ENCODE measurements around the gene NUBPL. TPM values are rescaled to one million over a fixed set of nuclear protein-coding genes. Genes with fewer than 3 reads are reported as not detected.
"Not testable (repeated sequence)": the region's sequence is repeated elsewhere in the genome, so short reads cannot be mapped to it uniquely, and the experiment has no call there.

Gene NUBPL
- polyA plus RNA-seq, 4 donors: 1.1 to 12.2 (median 4.6) TPM

DNA sequence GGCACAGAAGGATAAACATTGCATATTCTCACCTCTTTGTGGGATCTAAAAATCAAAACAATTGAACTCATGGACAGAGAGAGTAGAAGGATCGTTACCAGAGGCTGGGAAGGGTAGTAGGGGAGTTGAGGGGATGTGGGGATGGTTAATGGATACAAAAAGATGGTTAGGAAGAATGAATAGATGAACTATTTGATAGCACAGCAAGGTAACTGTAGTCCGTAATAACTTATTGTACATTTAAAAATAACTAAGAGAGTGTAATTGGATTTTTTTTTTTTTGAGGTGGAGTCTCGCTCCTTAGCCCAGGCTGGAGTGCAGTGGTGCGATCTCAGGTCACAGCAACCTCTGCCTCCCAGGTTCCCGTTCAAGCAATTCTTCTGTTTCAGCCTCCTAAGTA, 52.0 kb downstream of the NUBPL start:
- FAIRE-seq: no peak

GRCh38 chr14:31618884-31619283, 57.7 kb downstream of the NUBPL start:
- H3K4me1 ChIP-seq (ENCODE audit: control insufficient read depth in 3 of 3, insufficient read depth in 2 of 3, low read depth in 1 of 3, low read length in 2 of 3); H3K4me3 ChIP-seq (ENCODE audit: low read depth in 1 of 3, low read length in 3 of 3); H3K27ac ChIP-seq (ENCODE audit: low read depth in 1 of 3, low read length in 2 of 3); FAIRE-seq; DNase-seq; H3K27me3 ChIP-seq (ENCODE audit: control insufficient read depth in 3 of 3, insufficient read depth in 3 of 3, low read length in 3 of 3): not testable (repeated sequence)
- Histone ChIP-seq H3K36me3 (ENCODE audit: control insufficient read depth in 3 of 3, insufficient read depth in 2 of 3, low read depth in 1 of 3, low read length in 3 of 3) (peaks cover 0 to 19% (median 0%) of the 10 kb centered on the region in 3 donors), H3K9me3 (ENCODE audit: control insufficient read depth in 2 of 2, insufficient read depth in 1 of 2, low read depth in 1 of 2, low read length in 1 of 2) (peaks cover 0 to 32% of the 10 kb centered on the region in 2 donors)
- 86 to 90% (median 89%) methylated on average over 2 of the region's 2 CpGs for WGBS, 3 donors

More for the DNA sequence above, 52.0 kb downstream of the NUBPL start:
- 94 to 95% (median 94%) methylated on average over 5 of the region's 5 CpGs for WGBS, 3 donors
- Histone ChIP-seq H3K9me3 (ENCODE audit: control insufficient read depth in 2 of 2, insufficient read depth in 1 of 2, low read depth in 1 of 2, low read length in 1 of 2) (peaks cover 0 to 6% of the 10 kb centered on the region in 2 donors), H3K4me1 (ENCODE audit: control insufficient read depth in 3 of 3, insufficient read depth in 2 of 3, low read depth in 1 of 3, low read length in 2 of 3) (no peaks in the 10 kb centered on the region), H3K36me3 (ENCODE audit: control insufficient read depth in 3 of 3, insufficient read depth in 2 of 3, low read depth in 1 of 3, low read length in 3 of 3) (no peaks in the 10 kb centered on the region), H3K4me3 (ENCODE audit: low read depth in 1 of 3, low read length in 3 of 3) (no peak overlapping the region), H3K27me3 (ENCODE audit: control insufficient read depth in 3 of 3, insufficient read depth in 3 of 3, low read length in 3 of 3) (no peaks in the 10 kb centered on the region), H3K27ac (ENCODE audit: low read depth in 1 of 3, low read length in 2 of 3) (no peak overlapping the region)
- DNase-seq: no peak

DNA sequence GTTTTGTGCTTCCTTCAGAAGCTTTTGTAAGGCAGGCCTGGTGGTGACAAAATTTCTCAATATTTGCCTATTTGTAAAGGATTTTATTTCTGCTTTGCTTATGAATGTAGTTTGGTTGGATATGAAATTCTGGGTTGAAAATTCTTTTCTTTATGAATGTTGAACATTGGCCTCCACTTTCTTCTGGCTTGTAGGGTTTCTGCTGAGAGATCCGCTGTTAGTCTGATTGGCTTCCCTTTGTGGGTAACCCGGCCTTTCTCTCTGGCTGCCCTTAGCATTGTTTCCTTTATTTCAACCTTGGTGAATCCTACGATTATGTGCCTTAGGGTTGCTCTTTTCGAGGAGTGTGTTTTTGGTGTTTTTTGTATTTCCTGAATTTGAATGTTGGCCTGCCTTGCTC, 58.2 kb downstream of the NUBPL start:
- Histone ChIP-seq H3K27ac (ENCODE audit: low read depth in 1 of 3, low read length in 2 of 3) (no peak overlapping the region), H3K4me1 (ENCODE audit: control insufficient read depth in 3 of 3, insufficient read depth in 2 of 3, low read depth in 1 of 3, low read length in 2 of 3) (no peaks in the 10 kb centered on the region), H3K9me3 (ENCODE audit: control insufficient read depth in 2 of 2, insufficient read depth in 1 of 2, low read depth in 1 of 2, low read length in 1 of 2) (peaks cover 0 to 32% of the 10 kb centered on the region in 2 donors), H3K36me3 (ENCODE audit: control insufficient read depth in 3 of 3, insufficient read depth in 2 of 3, low read depth in 1 of 3, low read length in 3 of 3) (peaks cover 0 to 19% (median 0%) of the 10 kb centered on the region in 3 donors), H3K4me3 (ENCODE audit: low read depth in 1 of 3, low read length in 3 of 3) (no peak overlapping the region), H3K27me3 (ENCODE audit: control insufficient read depth in 3 of 3, insufficient read depth in 3 of 3, low read length in 3 of 3) (no peaks in the 10 kb centered on the region)
- FAIRE-seq (no peak), DNase-seq (no peak)
- WGBS, 3 donors: 96 to 98% (median 97%) methylated on average over 4 of the region's 4 CpGs

DNA sequence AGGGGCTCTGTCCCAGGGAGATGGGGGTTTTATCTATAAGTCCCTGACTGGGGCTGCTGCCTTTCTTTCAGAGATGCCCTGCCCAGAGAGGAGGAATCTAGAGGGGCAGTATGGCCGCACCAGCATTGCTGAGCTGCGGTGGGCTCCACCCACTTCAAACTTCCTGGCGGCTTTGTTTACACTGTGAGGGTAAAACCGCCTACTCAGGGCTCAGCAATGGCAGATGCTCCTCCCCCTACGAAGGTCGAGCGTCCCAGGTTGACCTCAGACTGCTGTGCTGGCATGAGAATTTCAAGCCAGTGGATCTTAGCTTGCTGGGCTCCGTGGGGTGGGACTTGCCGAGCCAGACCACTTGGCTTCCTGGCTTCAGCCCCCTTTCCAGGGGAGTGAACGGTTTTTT, 59.7 kb downstream of the NUBPL start:
- H3K36me3 ChIP-seq (ENCODE audit: control insufficient read depth in 3 of 3, insufficient read depth in 2 of 3, low read depth in 1 of 3, low read length in 3 of 3): peaks cover 0 to 19% (median 0%) of the 10 kb centered on the region in 3 donors

DNA sequence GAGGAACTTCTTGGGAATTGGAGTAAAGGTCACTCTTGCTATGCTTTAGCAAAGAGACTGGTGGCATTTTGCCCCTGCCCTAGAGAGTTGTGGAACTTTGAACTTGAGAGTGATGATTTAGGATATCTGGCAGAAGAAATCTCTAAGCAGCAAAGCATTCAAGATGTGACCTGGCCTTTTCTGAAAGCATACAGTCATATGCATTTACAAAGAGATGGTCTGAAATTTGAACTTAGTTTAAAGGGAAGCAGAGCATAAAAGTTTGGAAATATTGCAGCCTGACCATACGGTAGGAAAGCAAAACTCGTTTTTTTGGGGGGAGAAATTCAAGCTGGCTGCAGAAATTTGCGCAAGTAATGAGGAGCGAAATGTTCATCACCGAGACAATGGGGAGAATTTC, 60.9 kb downstream of the NUBPL start:
- H3K9me3 ChIP-seq (ENCODE audit: control insufficient read depth in 2 of 2, insufficient read depth in 1 of 2, low read depth in 1 of 2, low read length in 1 of 2): peaks cover 0 to 29% of the 10 kb centered on the region in 2 donors
- FAIRE-seq (no peak), DNase-seq (no peak)
- no peak overlapping the region for H3K4me3 ChIP-seq (ENCODE audit: low read depth in 1 of 3, low read length in 3 of 3)
- WGBS, 3 donors: 96 to 97% (median 97%) methylated on average over 5 of the region's 5 CpGs
- no peaks in the 10 kb centered on the region for H3K4me1 ChIP-seq (ENCODE audit: control insufficient read depth in 3 of 3, insufficient read depth in 2 of 3, low read depth in 1 of 3, low read length in 2 of 3)
- no peak overlapping the region for H3K27ac ChIP-seq (ENCODE audit: low read depth in 1 of 3, low read length in 2 of 3)
- H3K27me3 ChIP-seq (ENCODE audit: control insufficient read depth in 3 of 3, insufficient read depth in 3 of 3, low read length in 3 of 3): no peaks in the 10 kb centered on the region
- peaks cover 0 to 19% (median 0%) of the 10 kb centered on the region in 3 donors for H3K36me3 ChIP-seq (ENCODE audit: control insufficient read depth in 3 of 3, insufficient read depth in 2 of 3, low read depth in 1 of 3, low read length in 3 of 3)

More for the DNA sequence above, 59.7 kb downstream of the NUBPL start:
- not testable (repeated sequence) for H3K27me3 ChIP-seq (ENCODE audit: control insufficient read depth in 3 of 3, insufficient read depth in 3 of 3, low read length in 3 of 3); H3K4me3 ChIP-seq (ENCODE audit: low read depth in 1 of 3, low read length in 3 of 3); H3K4me1 ChIP-seq (ENCODE audit: control insufficient read depth in 3 of 3, insufficient read depth in 2 of 3, low read depth in 1 of 3, low read length in 2 of 3); DNase-seq; H3K27ac ChIP-seq (ENCODE audit: low read depth in 1 of 3, low read length in 2 of 3); FAIRE-seq
- WGBS, 3 donors: 94 to 99% (median 96%) methylated on average over 10 of the region's 10 CpGs
- peaks cover 0 to 29% of the 10 kb centered on the region in 2 donors for H3K9me3 ChIP-seq (ENCODE audit: control insufficient read depth in 2 of 2, insufficient read depth in 1 of 2, low read depth in 1 of 2, low read length in 1 of 2)

GRCh38 chr14:31652900-31653299, 91.7 kb downstream of the NUBPL start:
- H3K4me1 ChIP-seq (ENCODE audit: control insufficient read depth in 3 of 3, insufficient read depth in 2 of 3, low read depth in 1 of 3, low read length in 2 of 3); FAIRE-seq; DNase-seq; H3K27me3 ChIP-seq (ENCODE audit: control insufficient read depth in 3 of 3, insufficient read depth in 3 of 3, low read length in 3 of 3); H3K27ac ChIP-seq (ENCODE audit: low read depth in 1 of 3, low read length in 2 of 3); H3K4me3 ChIP-seq (ENCODE audit: low read depth in 1 of 3, low read length in 3 of 3); H3K36me3 ChIP-seq (ENCODE audit: control insufficient read depth in 3 of 3, insufficient read depth in 2 of 3, low read depth in 1 of 3, low read length in 3 of 3): not testable (repeated sequence)
- 93 to 96% (median 95%) methylated on average over 5 of the region's 5 CpGs for WGBS, 3 donors
- H3K9me3 ChIP-seq (ENCODE audit: control insufficient read depth in 2 of 2, insufficient read depth in 1 of 2, low read depth in 1 of 2, low read length in 1 of 2): peaks cover 0 to 17% of the 10 kb centered on the region in 2 donors

DNA sequence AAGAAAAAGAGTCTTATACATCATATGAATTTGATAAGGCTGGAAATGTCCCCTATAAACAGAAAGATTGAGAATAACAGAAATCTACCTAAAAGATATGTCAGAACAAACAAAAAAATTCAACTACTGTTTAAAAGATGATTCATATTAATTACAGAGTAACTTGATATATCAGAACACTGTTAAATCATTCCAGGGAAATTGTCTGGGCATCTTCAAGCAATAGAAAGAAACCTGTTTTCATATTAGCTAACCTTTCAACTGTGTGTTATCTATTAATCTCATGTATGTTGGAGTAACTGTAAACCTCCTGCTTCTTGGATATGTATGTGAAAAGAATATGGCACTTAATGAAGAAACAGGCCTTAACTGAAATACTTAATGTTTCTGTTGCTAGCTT, 96.7 kb downstream of the NUBPL start:
- DNase-seq: no peak
- Histone ChIP-seq H3K27ac (ENCODE audit: low read depth in 1 of 3, low read length in 2 of 3) (no peak overlapping the region), H3K4me3 (ENCODE audit: low read depth in 1 of 3, low read length in 3 of 3) (no peak overlapping the region), H3K36me3 (ENCODE audit: control insufficient read depth in 3 of 3, insufficient read depth in 2 of 3, low read depth in 1 of 3, low read length in 3 of 3) (no peaks in the 10 kb centered on the region), H3K27me3 (ENCODE audit: control insufficient read depth in 3 of 3, insufficient read depth in 3 of 3, low read length in 3 of 3) (no peaks in the 10 kb centered on the region), H3K4me1 (ENCODE audit: control insufficient read depth in 3 of 3, insufficient read depth in 2 of 3, low read depth in 1 of 3, low read length in 2 of 3) (no peaks in the 10 kb centered on the region), H3K9me3 (ENCODE audit: control insufficient read depth in 2 of 2, insufficient read depth in 1 of 2, low read depth in 1 of 2, low read length in 1 of 2) (peaks cover 0 to 3% of the 10 kb centered on the region in 2 donors)
- FAIRE-seq: no peak

GRCh38 chr14:31659278-31659677, 98.1 kb downstream of the NUBPL start:
- no peaks in the 10 kb centered on the region for H3K9me3 ChIP-seq (ENCODE audit: control insufficient read depth in 2 of 2, insufficient read depth in 1 of 2, low read depth in 1 of 2, low read length in 1 of 2)
- H3K4me1 ChIP-seq (ENCODE audit: control insufficient read depth in 3 of 3, insufficient read depth in 2 of 3, low read depth in 1 of 3, low read length in 2 of 3): no peaks in the 10 kb centered on the region
- H3K27ac ChIP-seq (ENCODE audit: low read depth in 1 of 3, low read length in 2 of 3): no peak overlapping the region
- no peaks in the 10 kb centered on the region for H3K27me3 ChIP-seq (ENCODE audit: control insufficient read depth in 3 of 3, insufficient read depth in 3 of 3, low read length in 3 of 3)
- FAIRE-seq: no peak
- 76 to 89% (median 88%) methylated on average over 1 of the region's 1 CpG for WGBS, 3 donors
- H3K36me3 ChIP-seq (ENCODE audit: control insufficient read depth in 3 of 3, insufficient read depth in 2 of 3, low read depth in 1 of 3, low read length in 3 of 3): no peaks in the 10 kb centered on the region
- no peak overlapping the region for H3K4me3 ChIP-seq (ENCODE audit: low read depth in 1 of 3, low read length in 3 of 3)
- DNase-seq: no peak

DNA sequence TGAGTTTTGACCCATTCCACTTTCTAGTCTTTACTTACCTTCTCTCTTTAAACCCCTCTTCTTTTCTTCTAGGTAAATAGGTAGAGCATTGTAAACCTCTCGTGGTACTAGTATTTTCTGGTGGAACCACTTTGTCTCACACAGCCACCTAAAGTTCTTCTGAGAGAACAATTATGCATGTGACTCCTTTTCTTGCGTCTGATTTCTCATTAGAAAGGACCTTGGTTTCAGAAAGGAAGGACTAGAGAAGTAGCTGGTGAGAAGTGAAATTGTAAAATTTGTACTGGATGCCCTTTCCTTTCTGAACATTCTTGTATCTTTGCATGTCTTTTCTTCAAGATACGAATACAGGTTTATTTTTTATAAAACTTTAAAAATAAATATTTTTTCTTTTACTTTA, 99.0 kb downstream of the NUBPL start:
- 86 to 93% (median 91%) methylated on average over 3 of the region's 3 CpGs for WGBS, 3 donors
- Histone ChIP-seq H3K27me3 (ENCODE audit: control insufficient read depth in 3 of 3, insufficient read depth in 3 of 3, low read length in 3 of 3) (no peaks in the 10 kb centered on the region), H3K4me1 (ENCODE audit: control insufficient read depth in 3 of 3, insufficient read depth in 2 of 3, low read depth in 1 of 3, low read length in 2 of 3) (no peaks in the 10 kb centered on the region), H3K36me3 (ENCODE audit: control insufficient read depth in 3 of 3, insufficient read depth in 2 of 3, low read depth in 1 of 3, low read length in 3 of 3) (no peaks in the 10 kb centered on the region), H3K27ac (ENCODE audit: low read depth in 1 of 3, low read length in 2 of 3) (no peak overlapping the region), H3K4me3 (ENCODE audit: low read depth in 1 of 3, low read length in 3 of 3) (no peak overlapping the region), H3K9me3 (ENCODE audit: control insufficient read depth in 2 of 2, insufficient read depth in 1 of 2, low read depth in 1 of 2, low read length in 1 of 2) (peaks cover 0 to 3% of the 10 kb centered on the region in 2 donors)
- DNase-seq (no peak), FAIRE-seq (no peak)

Measured in small intestine (tissue), 7 donors.